Measurements from ENCODE around the gene RASD1. TPM values are rescaled to one million over a fixed set of nuclear protein-coding genes. Genes with fewer than 3 reads are reported as not detected.

RASD1 gene
- total RNA-seq: 100 to 1,000 TPM in 3 of 6 experiments, 10 to 100 TPM in 2, 1 to 10 TPM in 1; 1.0 to 230 (median 101) TPM
- long read RNA-seq, partial matches to known transcripts: 0 of 2 reads
- long read RNA-seq, other reads (novel, unspliced or antisense): 0 of 2 reads

DNA sequence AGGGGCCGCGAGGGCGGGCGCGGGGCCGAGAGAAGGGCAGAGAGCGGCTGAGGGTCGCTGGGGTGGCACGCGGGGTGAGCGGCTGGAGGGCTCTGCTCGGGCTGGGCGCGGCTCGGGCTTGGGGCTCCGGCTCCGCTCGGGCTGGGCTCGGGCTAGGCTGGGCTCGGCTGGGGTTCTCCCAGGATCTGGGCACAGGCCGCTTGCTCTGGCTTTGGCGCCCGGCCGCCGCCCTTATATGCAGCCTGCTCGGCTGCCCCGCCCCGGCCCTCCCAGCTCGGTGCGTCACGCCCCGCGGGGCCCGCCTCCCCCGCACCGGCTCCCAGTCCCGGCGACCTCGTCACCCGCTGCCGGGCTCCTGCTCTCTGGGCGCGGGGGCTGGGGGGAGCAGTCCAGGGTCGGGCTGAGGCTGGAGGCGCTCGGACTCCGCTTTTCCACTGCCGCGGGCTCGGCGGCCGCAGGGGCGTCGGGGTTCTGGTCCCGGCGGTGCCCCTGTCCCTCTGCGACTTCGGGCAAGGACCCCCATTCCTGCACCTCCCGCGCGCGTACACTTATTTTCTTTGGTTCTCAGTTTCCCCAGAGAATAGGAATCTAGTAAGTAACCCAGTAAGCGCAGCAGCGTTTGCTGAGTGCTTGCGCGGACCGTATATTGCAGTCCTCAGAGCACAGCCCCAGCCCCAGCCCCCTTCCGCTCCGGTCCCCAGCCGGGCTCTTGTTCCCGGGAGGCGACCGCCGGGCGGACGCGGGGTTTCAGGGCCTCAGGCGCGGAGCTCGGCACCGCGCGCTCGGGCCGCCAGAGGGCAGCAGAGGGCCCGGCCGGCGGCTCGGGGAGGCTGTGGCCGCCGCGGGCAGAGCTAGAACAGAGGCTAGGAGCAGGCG lies at the start of gene RASD1:
Gene RASD1 (minus strand): TSS at position 207 of the 876 bp plus-strand sequence. CDS start 214 bp downstream, outside the sequence.
- Histone ChIP-seq H3K9me3 (no peaks in the 10 kb centered on the region), H3K36me3 (peaks cover 0 to 3% (median 1%) of the 10 kb centered on the region in 4 donors), H3K27ac (peak within 1 kb of the TSS; percentile 82 to 91 (median 86)), H3K27me3 (no peaks in the 10 kb centered on the region), H3K4me3 (peak within 1 kb of the TSS; percentile 55 to 71 (median 64)), H3K4me1 (peaks cover 0 to 20% (median 0%) of the 10 kb centered on the region in 4 donors)
- DNase-seq (peak; percentile 94 to 95 (median 94)), ATAC-seq (peak; percentile 68 to 91 (median 86))
- WGBS (ENCODE audit: insufficient coverage, low coverage, low lambda C conversion rate, missing lambda C conversion rate): 0% methylated on average over 26 of the region's 93 CpGs
- TF ChIP-seq CTCF (IDR thresholded peaks at IDR 0.05) (peak; percentile 97 to 99 (median 98)), POLR2A (IDR thresholded peaks at IDR 0.05) (peak; percentile 100)
- intact Hi-C loops (cut with DNase I): loop anchor here in 1 of 2 donors (5.0 kb wide), 1 partner anchor 71 kb away; no protein-coding TSS in a partner anchor

DNA sequence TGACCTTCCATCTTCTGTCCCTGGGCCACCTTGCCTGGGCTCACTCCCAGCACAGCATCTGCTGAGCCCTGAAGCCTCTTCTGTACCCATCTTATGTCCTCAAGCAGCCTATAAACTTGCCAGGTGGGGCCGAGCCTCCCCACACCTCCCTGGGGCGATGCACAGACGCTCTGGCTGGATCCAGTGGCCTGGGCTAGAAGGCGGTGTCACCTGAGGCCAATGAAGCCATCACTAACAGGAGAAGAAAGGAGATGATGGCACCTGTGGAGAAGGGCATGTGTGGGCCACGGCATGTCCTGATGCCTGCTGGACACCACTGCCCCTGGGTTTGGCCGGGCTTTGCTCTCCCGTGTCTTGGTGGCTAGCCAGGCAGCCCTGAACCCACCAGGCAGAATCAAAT lies 49.8 kb upstream of the RASD1 start:
- no peaks in the 10 kb centered on the region for H3K36me3 ChIP-seq
- no peak for TF ChIP-seq POLR2A (IDR thresholded peaks at IDR 0.05)
- no peak for TF ChIP-seq CTCF (IDR thresholded peaks at IDR 0.05)
- no peak overlapping the region for H3K4me3 ChIP-seq
- H3K4me1 ChIP-seq: peaks cover 0 to 27% (median 9%) of the 10 kb centered on the region in 4 donors
- DNase-seq (no peak), ATAC-seq (no peak)
- H3K27ac ChIP-seq: no peak overlapping the region
- intact Hi-C loops (cut with DNase I): no loop called here
- WGBS (ENCODE audit: insufficient coverage, low coverage, low lambda C conversion rate, missing lambda C conversion rate): 93% methylated on average over 3 of the region's 7 CpGs
- H3K9me3 ChIP-seq: no peaks in the 10 kb centered on the region
- H3K27me3 ChIP-seq: no peaks in the 10 kb centered on the region

GRCh38 chr17:17545031-17545820 lies 49.0 kb upstream of the RASD1 start:
- no peak overlapping the region for H3K27ac ChIP-seq
- peaks cover 0 to 33% (median 13%) of the 10 kb centered on the region in 4 donors for H3K4me1 ChIP-seq
- no peaks in the 10 kb centered on the region for H3K27me3 ChIP-seq
- DNase-seq (no peak), ATAC-seq (no peak)
- no peak overlapping the region for H3K4me3 ChIP-seq
- H3K9me3 ChIP-seq: no peaks in the 10 kb centered on the region
- H3K36me3 ChIP-seq: no peaks in the 10 kb centered on the region
- intact Hi-C loops (cut with DNase I): no loop called here
- 100% methylated on average over 4 of the region's 20 CpGs for WGBS (ENCODE audit: insufficient coverage, low coverage, low lambda C conversion rate, missing lambda C conversion rate)
- no peak for TF ChIP-seq CTCF (IDR thresholded peaks at IDR 0.05)
- TF ChIP-seq POLR2A (IDR thresholded peaks at IDR 0.05): no peak

GRCh38 chr17:17542906-17543635 lies 46.9 kb upstream of the RASD1 start:
- Histone ChIP-seq H3K9me3 (no peaks in the 10 kb centered on the region), H3K36me3 (no peaks in the 10 kb centered on the region), H3K4me3 (no peak overlapping the region), H3K4me1 (peaks cover 0 to 47% (median 23%) of the 10 kb centered on the region in 4 donors), H3K27ac (no peak overlapping the region), H3K27me3 (no peaks in the 10 kb centered on the region)
- 89% methylated on average over 14 of the region's 22 CpGs for WGBS (ENCODE audit: insufficient coverage, low coverage, low lambda C conversion rate, missing lambda C conversion rate)
- ATAC-seq: no peak
- intact Hi-C loops (cut with DNase I): no loop called here
- DNase-seq: no peak
- no peak for TF ChIP-seq POLR2A (IDR thresholded peaks at IDR 0.05)
- no peak for TF ChIP-seq CTCF (IDR thresholded peaks at IDR 0.05)
